ENCODE measurements around the gene DAG1.
A peak's percentile ranks its signal among the peaks of the same experiment; 100 is the strongest.

The DAG1 gene

GRCh38 chr3:49484471-49484870 is 14.4 kb downstream of the DAG1 start:
- no peaks in the 10 kb centered on the region for H3K9me3 ChIP-seq (replicated peaks in 1 of 2; ENCODE audit: control insufficient read depth in 2 of 2, insufficient read depth in 1 of 2, low read depth in 1 of 2, low read length in 2 of 2)
- DNase-seq (ENCODE audit: low spot score), result no peak

GRCh38 chr3:49489247-49489646 is 19.2 kb downstream of the DAG1 start:
- no peak for DNase-seq (ENCODE audit: low spot score)
- Histone ChIP-seq H3K14ac (ENCODE audit: low read length) (no peak overlapping the region), H3K4me3 (ENCODE audit: low read length in 2 of 2) (no peak overlapping the region), H3K9ac (ENCODE audit: low read depth, low read length, poor library complexity) (no peak overlapping the region), H2AFZ (ENCODE audit: low read length) (no peak overlapping the region), H3K9me3 (replicated peaks in 1 of 2; ENCODE audit: control insufficient read depth in 2 of 2, insufficient read depth in 1 of 2, low read depth in 1 of 2, low read length in 2 of 2) (no peaks in the 10 kb centered on the region), H2AK5ac (ENCODE audit: low read depth, low read length) (no peak overlapping the region), H2BK15ac (ENCODE audit: low read length) (no peak overlapping the region), H4K91ac (ENCODE audit: low read depth, low read length, poor library complexity) (no peak overlapping the region), H3K79me1 (ENCODE audit: low read depth, low read length) (peaks cover 5% of the 10 kb centered on the region), H4K8ac (ENCODE audit: low read depth, low read length) (no peak overlapping the region), H2BK120ac (ENCODE audit: low read depth, low read length) (no peak overlapping the region), H3K23ac (ENCODE audit: low read depth, low read length, poor library complexity) (no peak overlapping the region), H2BK5ac (ENCODE audit: low read length) (no peak overlapping the region), H3K27ac (replicated peaks; ENCODE audit: low read length) (no peak overlapping the region), H3K4me1 (ENCODE audit: control insufficient read depth in 2 of 2, insufficient read depth in 1 of 2, low read depth in 1 of 2, low read length in 2 of 2) (peaks cover 0 to 5% of the 10 kb centered on the region in 2 donors), H3K4me2 (ENCODE audit: insufficient read depth, low read length, poor library complexity, severe bottlenecking) (no peak overlapping the region), H3K4ac (ENCODE audit: low read length) (no peak overlapping the region), H3K36me3 (replicated peaks in 1 of 2; ENCODE audit: control insufficient read depth in 2 of 2, insufficient read depth in 2 of 2, low read length in 2 of 2) (peaks cover 7 to 58% of the 10 kb centered on the region in 2 donors), H2BK12ac (ENCODE audit: low read length) (no peak overlapping the region), H3K18ac (ENCODE audit: low read length) (no peak overlapping the region), H3K27me3 (ENCODE audit: control insufficient read depth in 3 of 3, insufficient read depth in 3 of 3, low read depth in 1 of 3, low read length in 3 of 3) (no peaks in the 10 kb centered on the region)
- WGBS, 2 donors (ENCODE audit: extremely low coverage in 2 of 2, insufficient read length in 2 of 2, insufficient replicate concordance in 1 of 2), result no CpG with 5 or more reads among the region's 7 CpGs

More at GRCh38 chr3:49484471-49484870, 14.4 kb downstream of the DAG1 start:
- Histone ChIP-seq H2BK15ac (ENCODE audit: low read length) (no peak overlapping the region), H3K4me2 (ENCODE audit: insufficient read depth, low read length, poor library complexity, severe bottlenecking) (no peak overlapping the region), H3K4me3 (ENCODE audit: low read length in 2 of 2) (no peak overlapping the region), H3K36me3 (replicated peaks in 1 of 2; ENCODE audit: control insufficient read depth in 2 of 2, insufficient read depth in 2 of 2, low read length in 2 of 2) (peaks cover 10 to 59% of the 10 kb centered on the region in 2 donors), H3K4me1 (ENCODE audit: control insufficient read depth in 2 of 2, insufficient read depth in 1 of 2, low read depth in 1 of 2, low read length in 2 of 2) (peaks cover 0 to 5% of the 10 kb centered on the region in 2 donors), H2BK5ac (ENCODE audit: low read length) (no peak overlapping the region), H3K4ac (ENCODE audit: low read length) (no peak overlapping the region), H4K91ac (ENCODE audit: low read depth, low read length, poor library complexity) (no peak overlapping the region), H3K14ac (ENCODE audit: low read length) (no peak overlapping the region), H3K9ac (ENCODE audit: low read depth, low read length, poor library complexity) (no peak overlapping the region), H2AK5ac (ENCODE audit: low read depth, low read length) (no peak overlapping the region), H2BK12ac (ENCODE audit: low read length) (no peak overlapping the region), H4K8ac (ENCODE audit: low read depth, low read length) (no peak overlapping the region), H2BK120ac (ENCODE audit: low read depth, low read length) (no peak overlapping the region), H3K18ac (ENCODE audit: low read length) (peak overlapping the region; percentile 1), H3K79me1 (ENCODE audit: low read depth, low read length) (peaks cover 2% of the 10 kb centered on the region), H2AFZ (ENCODE audit: low read length) (no peak overlapping the region), H3K27me3 (ENCODE audit: control insufficient read depth in 3 of 3, insufficient read depth in 3 of 3, low read depth in 1 of 3, low read length in 3 of 3) (no peaks in the 10 kb centered on the region), H3K23ac (ENCODE audit: low read depth, low read length, poor library complexity) (no peak overlapping the region), H3K27ac (replicated peaks; ENCODE audit: low read length) (no peak overlapping the region)
- WGBS, 2 donors (ENCODE audit: extremely low coverage in 2 of 2, insufficient read length in 2 of 2, insufficient replicate concordance in 1 of 2), result no CpG with 5 or more reads among the region's 3 CpGs

GRCh38 chr3:49492969-49493368 is 22.9 kb downstream of the DAG1 start:
- H4K91ac ChIP-seq (ENCODE audit: low read depth, low read length, poor library complexity), result no peak overlapping the region
- WGBS, 2 donors (ENCODE audit: extremely low coverage in 2 of 2, insufficient read length in 2 of 2, insufficient replicate concordance in 1 of 2), result no CpG with 5 or more reads among the region's 4 CpGs

GRCh38 chr3:49493901-49494300 is 23.8 kb downstream of the DAG1 start:
- H2BK5ac ChIP-seq (ENCODE audit: low read length), result no peak overlapping the region
- H2BK15ac ChIP-seq (ENCODE audit: low read length), result no peak overlapping the region
- no peak overlapping the region for H3K4me2 ChIP-seq (ENCODE audit: insufficient read depth, low read length, poor library complexity, severe bottlenecking)
- no peak overlapping the region for H2AFZ ChIP-seq (ENCODE audit: low read length)
- no peaks in the 10 kb centered on the region for H3K9me3 ChIP-seq (replicated peaks in 1 of 2; ENCODE audit: control insufficient read depth in 2 of 2, insufficient read depth in 1 of 2, low read depth in 1 of 2, low read length in 2 of 2)
- peaks cover 5% of the 10 kb centered on the region for H3K79me1 ChIP-seq (ENCODE audit: low read depth, low read length)
- H2AK5ac ChIP-seq (ENCODE audit: low read depth, low read length), result no peak overlapping the region
- H4K8ac ChIP-seq (ENCODE audit: low read depth, low read length), result no peak overlapping the region
- no peak overlapping the region for H2BK12ac ChIP-seq (ENCODE audit: low read length)
- H3K27me3 ChIP-seq (ENCODE audit: control insufficient read depth in 3 of 3, insufficient read depth in 3 of 3, low read depth in 1 of 3, low read length in 3 of 3), result no peaks in the 10 kb centered on the region
- H3K18ac ChIP-seq (ENCODE audit: low read length), result no peak overlapping the region
- no peak overlapping the region for H3K9ac ChIP-seq (ENCODE audit: low read depth, low read length, poor library complexity)
- no peak overlapping the region for H3K23ac ChIP-seq (ENCODE audit: low read depth, low read length, poor library complexity)
- H4K91ac ChIP-seq (ENCODE audit: low read depth, low read length, poor library complexity), result no peak overlapping the region
- H3K27ac ChIP-seq (replicated peaks; ENCODE audit: low read length), result no peak overlapping the region
- no peak overlapping the region for H3K4ac ChIP-seq (ENCODE audit: low read length)
- H2BK120ac ChIP-seq (ENCODE audit: low read depth, low read length), result no peak overlapping the region
- no peak overlapping the region for H3K14ac ChIP-seq (ENCODE audit: low read length)
- H3K4me1 ChIP-seq (ENCODE audit: control insufficient read depth in 2 of 2, insufficient read depth in 1 of 2, low read depth in 1 of 2, low read length in 2 of 2), result no peaks in the 10 kb centered on the region
- no CpG with 5 or more reads among the region's 2 CpGs for WGBS, 2 donors (ENCODE audit: extremely low coverage in 2 of 2, insufficient read length in 2 of 2, insufficient replicate concordance in 1 of 2)
- peaks cover 5 to 38% of the 10 kb centered on the region in 2 donors for H3K36me3 ChIP-seq (replicated peaks in 1 of 2; ENCODE audit: control insufficient read depth in 2 of 2, insufficient read depth in 2 of 2, low read length in 2 of 2)
- no peak for DNase-seq (ENCODE audit: low spot score)
- H3K4me3 ChIP-seq (ENCODE audit: low read length in 2 of 2), result no peak overlapping the region

More at GRCh38 chr3:49492969-49493368, 22.9 kb downstream of the DAG1 start:
- no peak overlapping the region for H2AFZ ChIP-seq (ENCODE audit: low read length)
- H2BK15ac ChIP-seq (ENCODE audit: low read length), result no peak overlapping the region
- no peak overlapping the region for H2BK5ac ChIP-seq (ENCODE audit: low read length)
- no peaks in the 10 kb centered on the region for H3K9me3 ChIP-seq (replicated peaks in 1 of 2; ENCODE audit: control insufficient read depth in 2 of 2, insufficient read depth in 1 of 2, low read depth in 1 of 2, low read length in 2 of 2)
- H3K4me2 ChIP-seq (ENCODE audit: insufficient read depth, low read length, poor library complexity, severe bottlenecking), result no peak overlapping the region
- H2BK12ac ChIP-seq (ENCODE audit: low read length), result no peak overlapping the region
- H3K27ac ChIP-seq (replicated peaks; ENCODE audit: low read length), result no peak overlapping the region
- no peak overlapping the region for H3K14ac ChIP-seq (ENCODE audit: low read length)
- no peak overlapping the region for H3K4me3 ChIP-seq (ENCODE audit: low read length in 2 of 2)
- peaks cover 5% of the 10 kb centered on the region for H3K79me1 ChIP-seq (ENCODE audit: low read depth, low read length)
- H3K4ac ChIP-seq (ENCODE audit: low read length), result no peak overlapping the region
- no peak overlapping the region for H4K8ac ChIP-seq (ENCODE audit: low read depth, low read length)
- H3K9ac ChIP-seq (ENCODE audit: low read depth, low read length, poor library complexity), result no peak overlapping the region
- no peak overlapping the region for H3K23ac ChIP-seq (ENCODE audit: low read depth, low read length, poor library complexity)
- H2AK5ac ChIP-seq (ENCODE audit: low read depth, low read length), result no peak overlapping the region
- no peaks in the 10 kb centered on the region for H3K27me3 ChIP-seq (ENCODE audit: control insufficient read depth in 3 of 3, insufficient read depth in 3 of 3, low read depth in 1 of 3, low read length in 3 of 3)
- no peak overlapping the region for H2BK120ac ChIP-seq (ENCODE audit: low read depth, low read length)
- no peaks in the 10 kb centered on the region for H3K4me1 ChIP-seq (ENCODE audit: control insufficient read depth in 2 of 2, insufficient read depth in 1 of 2, low read depth in 1 of 2, low read length in 2 of 2)
- H3K18ac ChIP-seq (ENCODE audit: low read length), result no peak overlapping the region
- H3K36me3 ChIP-seq (replicated peaks in 1 of 2; ENCODE audit: control insufficient read depth in 2 of 2, insufficient read depth in 2 of 2, low read length in 2 of 2), result peaks cover 6 to 47% of the 10 kb centered on the region in 2 donors
- no peak for DNase-seq (ENCODE audit: low spot score)
